CD4-positive, alpha-beta T cell treated with Interleukin-4 for 1 hour (primary cell): ENCODE data around the gene EML4.
"Not testable (repeated sequence)": the region's sequence is repeated elsewhere in the genome, so short reads cannot be mapped to it uniquely, and the experiment has no call there.

Experiments used
- DNase-seq, 2 donors: peaks; one replicate each; pipeline ENCODE4 v3.0.0-alpha.2; 2020 to 2022

EML4 gene

DNA sequence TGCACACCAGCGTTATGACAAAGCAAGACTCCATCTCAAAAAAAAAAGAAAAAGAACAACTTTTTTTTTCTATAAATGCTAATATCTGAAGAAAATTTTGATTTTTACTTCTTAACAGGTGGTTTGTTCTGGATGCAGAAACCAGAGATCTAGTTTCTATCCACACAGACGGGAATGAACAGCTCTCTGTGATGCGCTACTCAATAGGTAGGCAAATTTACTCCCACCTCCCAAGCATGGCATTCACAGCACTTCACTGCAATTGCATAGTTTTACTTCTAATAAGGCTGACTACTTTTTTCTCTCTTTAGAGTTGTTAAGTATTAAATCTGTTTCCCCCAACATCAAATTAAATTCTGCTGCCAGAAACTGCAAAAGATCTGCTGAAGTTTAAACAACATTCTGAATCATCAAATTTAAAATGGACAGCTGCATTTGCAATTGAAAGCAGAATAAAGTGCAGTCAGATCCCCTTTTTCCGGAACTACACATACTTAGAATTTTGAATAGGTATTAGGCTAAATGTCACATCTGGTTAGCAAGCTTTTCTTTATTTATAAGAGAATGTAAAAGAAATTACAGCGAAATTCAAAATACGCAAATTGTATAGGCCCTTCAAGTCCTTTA lies 146.8 kb downstream of the EML4 start:
- no peak for DNase-seq

DNA sequence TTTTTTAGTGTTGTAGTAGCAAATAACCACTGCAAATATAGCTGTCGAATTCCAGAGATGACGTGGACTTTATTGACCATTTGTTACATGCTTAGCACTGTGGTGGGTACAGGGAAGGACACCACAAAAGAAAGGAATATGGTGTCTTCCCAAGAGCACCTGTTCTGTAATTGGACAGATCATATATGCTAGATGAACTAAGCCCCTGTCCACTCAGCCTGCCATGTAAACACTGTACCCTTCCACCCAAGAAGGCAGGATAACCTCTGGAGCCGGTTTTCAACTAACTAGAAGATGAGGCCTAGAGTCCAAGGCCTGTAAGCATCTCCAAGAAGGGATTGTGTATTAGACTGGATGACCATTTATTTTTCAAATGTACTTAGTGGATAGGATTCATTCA lies 147.8 kb downstream of the EML4 start:
- no peak for DNase-seq

DNA sequence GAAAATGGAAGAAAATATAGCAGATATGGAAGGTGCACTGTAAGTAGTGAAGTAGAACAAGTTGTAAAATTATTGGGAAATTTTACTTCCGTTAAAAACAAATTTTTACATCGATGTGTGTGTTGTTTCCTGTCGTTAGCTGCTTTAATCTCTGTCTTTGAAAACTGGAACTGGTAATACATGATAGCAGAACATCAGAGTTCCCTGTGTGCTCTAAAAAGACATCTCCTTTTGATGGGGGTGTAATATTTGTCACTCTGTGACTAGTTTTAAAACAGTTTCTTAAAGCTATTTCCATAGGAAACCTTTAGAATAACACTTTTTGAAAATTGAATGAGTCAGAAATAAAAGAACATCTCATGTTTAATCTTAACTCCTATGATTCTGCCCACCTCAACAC lies 148.3 kb downstream of the EML4 start:
- DNase-seq, result peak in 1 of 2 donors; percentile 50

DNA sequence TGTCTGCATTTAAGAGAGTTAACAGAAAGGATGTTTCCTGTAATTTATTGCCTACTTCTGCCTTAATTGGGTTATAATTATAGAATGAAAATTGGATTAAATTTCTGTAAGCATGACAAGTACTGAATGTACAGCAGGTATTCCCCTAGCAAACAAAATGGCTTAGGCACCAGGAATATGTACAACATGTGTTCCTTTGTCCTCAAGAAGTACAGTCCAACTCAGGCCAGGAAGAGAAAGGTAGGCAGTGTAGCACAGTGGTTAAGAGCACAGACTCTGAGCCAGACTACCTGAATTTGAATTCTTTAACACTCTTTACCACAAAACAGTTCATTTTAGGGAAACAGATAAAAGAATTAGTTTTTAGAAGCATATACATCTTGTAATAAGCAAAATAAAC lies 148.8 kb downstream of the EML4 start:
- no peak for DNase-seq

DNA sequence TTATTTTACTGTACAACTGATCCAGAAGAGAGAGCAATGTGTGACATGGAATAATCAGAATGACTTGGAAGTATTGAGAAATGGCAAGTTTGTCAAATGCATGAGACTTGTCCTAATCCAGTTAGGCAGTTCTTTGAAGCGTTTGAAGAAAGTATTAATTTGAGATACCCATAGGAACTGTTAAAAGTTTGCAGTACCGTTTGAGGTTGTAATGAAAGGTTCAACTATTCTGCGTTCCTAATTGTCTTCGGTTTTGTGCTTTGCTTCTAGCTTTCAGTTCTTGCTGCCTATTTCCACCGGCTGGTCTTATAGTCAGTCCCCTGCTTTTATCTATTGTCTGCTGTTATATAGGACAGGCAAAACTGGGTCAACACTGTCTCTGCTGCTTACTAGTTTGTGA lies 150.1 kb downstream of the EML4 start:
- no peak for DNase-seq

DNA sequence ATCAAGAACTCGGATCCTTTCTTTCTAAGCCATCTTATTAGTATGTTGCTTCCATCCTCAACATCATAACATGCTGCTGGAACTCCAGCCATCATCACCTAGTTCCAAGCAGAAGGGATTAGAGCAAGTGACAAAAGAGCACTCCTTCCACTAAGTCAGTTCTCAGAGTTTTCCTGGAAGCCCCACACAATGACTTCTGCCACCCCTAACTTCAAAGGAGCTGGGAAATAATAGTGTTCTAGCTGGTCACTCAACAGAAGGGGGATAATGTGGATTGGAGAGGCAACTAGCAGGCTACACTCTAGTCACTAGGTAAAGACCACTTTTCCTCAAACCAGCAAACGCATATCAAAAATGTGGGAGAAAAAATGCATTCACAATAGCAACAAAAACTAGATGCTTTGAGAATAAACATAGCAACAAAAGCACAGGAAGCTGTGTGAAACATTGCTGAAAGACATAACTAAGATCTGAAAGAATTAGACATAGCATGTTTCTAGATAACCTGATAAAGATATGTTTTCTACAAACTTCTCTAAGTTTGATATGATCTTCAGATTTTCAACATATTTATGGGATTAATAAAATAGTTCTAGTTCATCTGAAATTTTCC lies 152.4 kb downstream of the EML4 start:
- peak in 1 of 2 donors; percentile 39 for DNase-seq

DNA sequence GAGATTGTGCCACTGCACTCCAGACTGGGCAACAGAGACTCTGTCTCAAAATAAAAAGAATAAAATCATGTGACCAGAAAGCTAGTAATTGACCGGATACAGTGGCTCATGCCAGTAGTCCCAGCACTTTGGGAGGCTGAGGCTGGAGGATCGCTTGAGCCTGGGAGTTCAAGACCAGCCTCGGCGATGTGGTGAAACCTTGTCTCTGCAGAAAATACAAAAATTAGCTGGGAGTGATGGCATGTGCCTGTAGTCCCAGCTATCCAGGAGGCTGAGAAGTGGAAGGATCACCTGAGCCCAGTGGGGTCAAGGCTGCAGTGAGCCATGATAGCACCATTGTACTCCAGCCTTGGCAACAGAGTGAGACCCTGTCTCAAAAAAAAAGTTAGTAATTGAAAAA lies 155.1 kb downstream of the EML4 start:
- DNase-seq, result no peak

DNA sequence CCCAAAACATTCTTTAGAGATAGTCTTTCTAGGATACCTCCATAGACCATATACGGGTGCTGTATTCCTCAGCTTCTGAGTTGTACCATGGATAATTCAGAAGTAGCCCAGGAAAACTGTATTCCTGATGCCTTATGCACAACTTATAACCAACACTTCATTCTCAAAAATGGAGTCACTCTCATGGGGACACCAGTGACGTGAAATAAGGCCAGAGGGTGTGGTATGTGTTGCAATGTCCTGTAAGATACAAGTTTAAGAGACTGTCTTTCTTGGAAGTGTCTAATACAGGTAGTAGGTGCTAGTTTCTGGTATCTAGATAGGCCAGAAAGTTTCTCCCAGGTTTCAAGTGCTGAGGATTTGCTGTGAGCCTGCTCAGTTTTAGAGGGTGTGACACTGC lies 155.8 kb downstream of the EML4 start:
- DNase-seq, result no peak

DNA sequence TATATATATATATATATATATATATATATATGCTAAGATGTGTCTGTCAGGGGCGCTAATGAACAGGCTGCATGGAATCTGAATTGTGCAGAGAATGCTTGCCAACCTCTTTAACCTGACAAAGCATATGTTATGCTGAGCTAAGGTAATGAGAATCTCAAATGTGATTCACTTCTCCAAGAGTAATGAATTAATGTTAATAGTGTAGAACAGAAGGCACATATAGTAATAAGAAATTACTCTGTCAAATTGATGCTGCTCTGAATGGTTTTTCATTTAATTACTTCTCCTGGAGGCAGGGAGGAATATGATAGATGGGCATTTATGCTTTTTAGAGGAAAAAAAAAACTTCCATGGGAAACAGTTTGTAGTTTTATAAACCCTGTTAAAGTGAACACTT lies 156.5 kb downstream of the EML4 start:
- no peak for DNase-seq

DNA sequence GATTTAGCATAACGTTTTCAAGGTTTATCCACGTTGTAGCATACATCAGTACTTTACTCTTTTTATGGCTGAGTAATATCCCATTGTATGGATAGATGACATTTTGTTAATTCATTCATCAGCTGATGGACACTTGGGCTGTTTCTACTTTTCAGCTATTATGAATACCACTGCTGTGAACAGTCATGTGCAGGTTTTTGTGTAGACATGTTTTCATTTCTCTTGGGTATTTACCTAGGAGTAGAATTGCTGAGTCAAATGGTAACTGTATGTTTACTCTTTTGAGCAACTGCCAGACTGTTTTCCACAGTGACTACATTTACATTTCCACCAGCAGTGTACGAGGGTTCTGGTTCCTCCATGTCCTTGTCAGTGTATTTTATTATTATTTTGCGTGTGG lies 158.0 kb downstream of the EML4 start:
- DNase-seq, result no peak

DNA sequence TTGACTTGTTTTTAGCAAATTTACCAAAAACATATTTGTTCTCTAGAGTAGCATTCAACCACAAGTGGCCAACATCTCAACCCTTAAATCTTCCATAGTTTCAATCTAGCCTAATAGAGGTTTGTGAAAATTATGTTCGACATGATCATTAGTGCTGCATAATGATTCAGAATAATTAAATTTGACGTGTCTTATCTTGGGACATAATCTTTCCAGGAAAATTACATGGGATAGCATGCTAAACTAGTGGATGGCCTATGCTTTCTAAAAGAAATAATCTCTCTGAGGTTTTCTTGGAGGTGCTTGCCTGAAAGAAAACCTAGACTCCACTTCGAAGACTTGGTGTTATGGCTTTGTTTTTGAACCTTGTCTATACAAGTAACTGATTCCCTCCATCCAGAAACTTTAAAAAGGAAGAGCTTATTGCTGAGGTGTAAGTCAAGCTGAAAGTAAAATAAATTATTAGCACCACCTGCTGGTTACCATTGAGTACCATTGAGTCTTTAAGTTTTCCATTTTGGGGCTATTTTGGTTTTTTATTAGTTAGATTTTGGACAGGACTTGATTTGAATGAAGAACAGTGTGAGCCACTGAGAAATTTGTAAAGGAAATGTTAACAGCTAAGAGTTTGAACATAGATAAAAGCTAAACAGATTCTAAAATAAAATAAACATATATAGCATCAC lies 159.1 kb downstream of the EML4 start:
- peak in 1 of 2 donors; percentile 57 for DNase-seq

DNA sequence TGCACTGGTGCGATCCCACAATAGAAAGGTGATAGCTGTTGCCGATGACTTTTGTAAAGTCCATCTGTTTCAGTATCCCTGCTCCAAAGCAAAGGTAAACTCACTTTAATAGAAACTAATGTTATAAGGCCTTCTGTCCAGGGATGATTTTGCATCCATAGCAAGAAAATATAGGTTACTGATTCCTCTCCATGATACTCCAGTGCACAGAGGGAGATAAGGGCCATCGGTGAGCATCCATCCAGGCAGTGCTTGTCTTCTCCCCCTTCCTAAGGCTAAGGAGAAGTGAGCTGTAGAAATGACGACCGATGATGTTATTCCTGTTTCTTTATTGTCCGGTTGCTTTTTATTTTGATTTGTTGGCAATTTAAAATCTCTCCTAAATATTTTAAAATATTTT lies 159.8 kb downstream of the EML4 start:
- DNase-seq, result no peak

DNA sequence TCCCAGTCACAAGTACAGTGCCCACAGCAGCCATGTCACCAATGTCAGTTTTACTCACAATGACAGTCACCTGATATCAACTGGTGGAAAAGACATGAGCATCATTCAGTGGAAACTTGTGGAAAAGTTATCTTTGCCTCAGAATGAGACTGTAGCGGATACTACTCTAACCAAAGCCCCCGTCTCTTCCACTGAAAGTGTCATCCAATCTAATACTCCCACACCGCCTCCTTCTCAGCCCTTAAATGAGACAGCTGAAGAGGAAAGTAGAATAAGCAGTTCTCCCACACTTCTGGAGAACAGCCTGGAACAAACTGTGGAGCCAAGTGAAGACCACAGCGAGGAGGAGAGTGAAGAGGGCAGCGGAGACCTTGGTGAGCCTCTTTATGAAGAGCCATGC lies 160.6 kb downstream of the EML4 start:
- no peak for DNase-seq

DNA sequence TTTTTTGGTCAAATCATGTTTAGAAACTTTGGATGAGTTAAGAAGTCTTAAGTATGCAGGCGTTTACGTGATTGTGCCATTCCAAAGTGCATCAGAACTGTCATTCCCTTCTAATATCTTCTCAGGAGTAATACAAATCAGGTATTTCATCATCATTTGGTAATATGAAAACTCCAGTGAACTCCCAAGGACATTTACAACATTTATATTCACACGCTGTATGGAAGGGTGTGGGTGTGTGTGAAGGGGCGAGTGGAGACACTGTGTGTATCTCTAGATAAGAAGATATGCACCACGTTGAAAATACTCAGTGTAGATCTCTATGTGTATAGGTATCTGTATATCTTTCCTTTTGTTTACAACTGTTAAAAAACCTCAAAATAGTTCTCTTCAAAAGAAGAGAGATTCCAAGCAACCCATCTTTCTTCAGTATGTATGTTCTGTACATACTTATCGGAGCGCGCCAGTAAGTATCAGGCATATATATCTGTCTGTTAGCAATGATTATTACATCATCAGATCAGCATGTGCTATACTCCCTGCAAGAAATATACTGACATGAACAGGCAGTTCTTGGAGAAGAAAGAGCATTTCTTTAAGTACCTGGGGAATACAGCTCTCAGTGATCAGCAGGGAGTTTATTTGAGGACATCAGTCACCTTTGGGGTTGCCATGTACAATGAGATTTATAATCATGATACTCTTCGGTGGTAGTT lies 162.6 kb downstream of the EML4 start:
- no peak for DNase-seq

DNA sequence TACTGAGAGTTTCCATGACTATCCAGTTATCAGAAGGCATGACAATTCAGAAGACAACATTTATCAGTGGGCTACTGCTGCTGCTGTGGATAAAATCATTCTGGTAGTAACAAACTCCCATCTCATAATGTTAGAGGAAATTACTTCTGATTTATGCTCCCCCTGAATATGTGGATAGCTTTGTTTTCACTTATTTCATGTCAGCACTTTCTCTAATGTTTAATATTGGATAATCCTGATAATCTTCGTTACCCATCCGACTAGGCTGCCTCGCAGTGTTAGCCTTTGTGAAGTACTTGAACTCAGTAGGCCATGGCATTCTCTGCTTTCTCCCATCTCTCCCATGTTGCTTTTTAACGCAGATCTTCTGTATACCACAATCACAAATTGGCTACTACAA lies 163.4 kb downstream of the EML4 start:
- no peak for DNase-seq

DNA sequence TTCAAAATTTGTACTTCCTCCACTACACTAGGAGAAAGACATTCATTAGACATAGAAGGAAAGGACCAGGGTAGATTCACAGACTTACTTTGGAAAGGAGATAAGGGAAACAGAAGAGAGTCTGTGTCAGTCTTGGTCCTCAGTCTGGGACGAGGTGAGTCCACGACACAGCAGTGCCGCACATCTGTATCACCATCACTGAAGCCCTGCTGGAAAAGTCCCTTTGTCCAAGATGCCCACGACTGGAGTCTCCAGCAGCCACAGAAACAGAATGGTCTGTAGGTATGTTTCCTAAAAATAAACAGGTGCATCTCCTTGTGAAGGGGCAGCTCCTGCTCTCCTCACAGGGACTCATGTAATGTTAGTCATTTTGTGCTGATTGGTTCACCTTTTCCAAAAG lies 164.4 kb downstream of the EML4 start:
- DNase-seq, result no peak

DNA sequence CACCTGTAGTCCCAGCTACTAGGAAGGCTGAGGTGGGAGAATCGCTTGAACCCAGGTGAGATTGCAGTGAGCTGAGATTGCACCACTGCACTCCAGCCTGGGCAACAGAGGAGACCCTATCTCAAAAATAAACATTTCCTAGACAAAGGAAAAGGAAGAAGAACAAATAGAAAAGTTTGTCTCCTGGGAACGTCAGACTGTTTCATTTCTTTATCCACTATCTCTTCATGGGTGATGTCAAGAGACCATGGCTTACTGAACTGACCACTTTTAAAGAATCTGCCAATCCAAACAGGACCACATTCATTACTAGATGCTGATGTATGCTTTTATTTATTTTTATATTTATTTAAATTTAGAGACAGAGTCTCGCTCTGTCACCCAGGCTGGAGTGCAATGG lies 165.1 kb downstream of the EML4 start:
- DNase-seq, result no peak

DNA sequence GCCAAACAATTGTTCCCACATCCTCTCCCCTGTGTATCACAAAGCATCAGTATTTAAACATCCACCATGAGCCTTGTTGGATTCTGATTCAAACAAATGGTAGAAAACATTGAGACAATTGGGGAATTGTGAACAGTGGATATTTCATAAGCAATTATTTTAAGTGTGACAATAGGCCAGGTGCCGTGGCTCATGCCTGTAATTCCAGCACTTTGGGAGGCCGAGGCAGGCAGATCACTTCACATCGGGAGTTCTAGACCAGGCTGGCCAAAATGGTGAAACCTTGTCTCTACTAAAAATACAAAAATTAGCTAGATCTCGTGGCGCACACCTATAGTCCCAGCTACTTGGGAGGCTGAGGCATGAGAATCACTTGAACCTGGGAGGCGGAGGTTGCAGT lies 165.7 kb downstream of the EML4 start:
- not testable (repeated sequence) for DNase-seq

DNA sequence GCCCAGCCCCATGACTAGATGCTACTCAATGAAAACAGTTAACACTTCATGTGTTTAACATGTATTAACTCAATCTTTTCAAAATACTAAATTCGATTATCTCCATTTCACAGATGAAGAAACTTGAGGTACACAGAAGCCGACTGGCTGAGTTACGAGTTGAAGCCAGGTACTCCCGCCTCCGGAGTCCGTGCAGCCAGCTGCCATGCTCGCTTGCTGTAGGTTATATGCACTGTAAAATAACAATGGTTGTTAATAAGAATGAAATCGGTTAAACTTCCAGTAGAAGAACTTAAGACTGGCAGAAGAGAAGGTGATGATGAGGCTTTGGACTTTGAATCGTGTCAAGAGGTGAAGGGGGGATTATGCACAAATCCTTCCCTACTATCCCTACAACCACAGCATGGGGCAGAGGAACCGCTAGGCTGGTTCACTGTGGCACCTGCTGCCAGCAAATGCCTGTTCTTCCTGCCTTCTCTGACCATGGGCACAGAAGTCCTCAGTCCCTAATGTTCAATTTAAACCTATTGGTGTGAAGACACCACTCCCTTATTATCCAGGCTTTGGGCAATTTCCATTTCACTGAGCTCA lies 166.5 kb downstream of the EML4 start:
- no peak for DNase-seq

DNA sequence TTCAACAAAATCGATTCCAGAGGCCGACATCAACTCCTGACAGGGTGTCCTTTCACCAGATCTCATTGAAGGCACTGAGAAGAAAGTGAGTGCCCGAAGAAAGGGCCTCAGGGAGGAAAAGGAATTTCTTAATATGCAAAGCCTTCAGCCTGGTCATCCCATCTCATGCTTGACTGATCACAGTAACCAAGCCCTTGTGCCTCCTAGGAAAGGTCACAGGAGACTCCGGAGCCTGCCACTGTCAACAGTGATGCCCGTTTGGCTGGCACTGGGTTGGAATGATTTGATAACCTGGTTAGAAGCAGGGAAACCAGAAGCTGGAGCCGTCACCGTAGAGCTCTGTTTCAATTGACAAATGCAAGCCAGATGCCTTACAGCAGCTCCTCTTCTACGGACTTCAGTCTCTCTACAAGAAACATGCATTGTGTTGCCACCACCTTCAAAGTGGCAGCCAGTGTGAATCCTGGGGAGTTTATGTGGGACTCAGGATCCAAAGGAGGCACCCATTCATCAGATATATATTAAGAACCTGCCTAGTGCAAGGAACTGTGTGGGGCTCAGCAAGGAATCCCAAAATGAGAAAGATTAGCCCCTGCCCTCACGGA lies 167.3 kb downstream of the EML4 start:
- DNase-seq, result no peak

DNA sequence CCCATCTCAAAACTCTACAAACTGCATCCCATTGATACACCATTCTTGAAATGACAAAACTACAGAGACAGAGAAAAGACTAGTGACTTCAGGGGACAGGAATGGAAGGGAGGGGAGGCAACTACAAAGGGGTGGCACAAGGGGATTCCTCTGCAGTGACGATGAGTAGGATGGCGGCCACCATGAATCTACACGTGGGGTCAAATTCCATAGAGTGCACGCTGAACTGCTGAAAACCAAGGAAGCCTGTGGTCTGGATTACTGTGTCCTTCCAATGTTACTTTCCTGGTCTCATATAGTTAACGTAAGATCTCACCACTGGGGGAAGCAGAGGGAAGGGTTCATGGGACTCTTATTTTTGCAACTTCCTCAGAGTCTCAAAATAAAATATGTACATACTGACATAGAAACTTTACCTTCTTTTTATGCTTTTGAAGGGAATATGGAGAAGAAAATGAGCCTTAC lies 168.2 kb downstream of the EML4 start:
- DNase-seq, result no peak

DNA sequence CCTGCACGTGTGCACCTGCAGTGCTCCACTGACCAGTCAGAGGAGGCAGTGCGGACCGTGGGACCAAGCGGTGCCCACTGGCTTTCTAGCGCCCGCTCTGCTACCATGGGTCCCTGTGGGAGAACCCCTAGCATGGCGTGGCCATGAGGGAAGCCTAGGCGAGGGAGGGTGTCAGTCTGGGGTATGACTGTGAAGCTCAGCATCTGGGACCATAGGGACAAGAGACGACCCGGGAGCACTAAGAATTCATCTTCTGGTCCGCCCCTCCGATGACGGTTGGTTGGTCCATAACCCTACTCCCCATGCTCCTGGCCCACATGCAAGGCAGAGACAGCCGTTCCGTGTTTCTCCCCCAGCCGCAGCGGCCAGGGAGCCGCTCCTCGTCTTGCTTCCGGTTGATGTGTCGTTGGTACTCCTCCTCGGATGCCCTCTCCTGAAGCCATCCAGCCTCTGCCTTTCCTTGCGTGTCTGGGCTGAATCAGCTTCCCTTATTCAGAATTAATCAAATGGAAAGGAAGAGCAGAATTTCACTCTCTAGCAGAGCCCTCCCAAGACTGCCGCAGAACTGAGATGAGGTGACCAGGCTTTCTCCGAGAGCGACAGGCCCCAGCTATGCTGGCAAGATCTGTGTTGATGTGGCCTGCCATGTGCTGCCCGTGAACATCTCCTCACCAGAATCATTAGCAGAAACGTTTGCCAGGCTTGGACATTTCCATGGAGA lies 168.9 kb downstream of the EML4 start:
- no peak for DNase-seq
